PC-3 (cell line): ENCODE results near the gene ABLIM3.

Experiments
- CTCF ChIP-seq: fragments of 300-600 bp; sonication (generic); conservative IDR thresholded peaks from 2 replicates; pipeline ENCODE4 v1.5.1; 2017; ENCODE audit warnings: antibody characterized with exemption, low read depth, mild to moderate bottlenecking, low read length
- EZH2 ChIP-seq: fragments of 300-600 bp; sonication (generic); IDR thresholded peaks from one replicate; pipeline ENCODE4 v1.6.1; 2017; ENCODE audit warnings: antibody characterized with exemption, mild to moderate bottlenecking, low read length; ENCODE audit not compliant: unreplicated experiment
- EZH2phosphoT487 ChIP-seq: fragments of 300-600 bp; sonication (generic); IDR thresholded peaks from 2 replicates; pipeline ENCODE4 v1.6.1; 2018; ENCODE audit warnings: mild to moderate bottlenecking, antibody characterized with exemption, low read length, borderline replicate concordance

- TF ChIP-seq CTCF: peak; percentile 99
- TF ChIP-seq EZH2phosphoT487: no peak
- TF ChIP-seq EZH2: no peak
Observed at GRCh38 chr5:149268928-149269557, 127.8 kb downstream of the ABLIM3 start.
